ENCODE data around the gene KBTBD7.

KBTBD7 gene

GRCh38 chr13:41213919-41214318 is 19.6 kb upstream of the KBTBD7 start:
- H3K4me2 ChIP-seq: no peak overlapping the region
- H2AFZ ChIP-seq (ENCODE audit: low read depth): no peak overlapping the region
- H3K27me3 ChIP-seq (ENCODE audit: insufficient read depth, low read depth): no peaks in the 10 kb centered on the region
- H4K20me1 ChIP-seq (ENCODE audit: insufficient read depth): no peaks in the 10 kb centered on the region
- no peak overlapping the region for H3K4me3 ChIP-seq (IDR thresholded peaks at IDR 0.05; ENCODE audit: insufficient read depth, low read depth, low read length)
- no peaks in the 10 kb centered on the region for H3K4me1 ChIP-seq (ENCODE audit: low read depth, poor library complexity, severe bottlenecking)
- no peak overlapping the region for H3K27ac ChIP-seq
- no peaks in the 10 kb centered on the region for H3K79me2 ChIP-seq (ENCODE audit: insufficient read depth, low read depth)
- H3K9ac ChIP-seq: no peak overlapping the region
- no peaks in the 10 kb centered on the region for H3K36me3 ChIP-seq (ENCODE audit: insufficient read depth)
- no peak for TF ChIP-seq CTCF (conservative IDR thresholded peaks at IDR 0.05; ENCODE audit: low read depth, low read length)

- no peaks in the 10 kb centered on the region for H3K36me3 ChIP-seq (ENCODE audit: insufficient read depth)
- H2AFZ ChIP-seq (ENCODE audit: low read depth): no peak overlapping the region
- no peak overlapping the region for H3K9ac ChIP-seq
- H3K27me3 ChIP-seq (ENCODE audit: insufficient read depth, low read depth): no peaks in the 10 kb centered on the region
- no peaks in the 10 kb centered on the region for H3K4me1 ChIP-seq (ENCODE audit: low read depth, poor library complexity, severe bottlenecking)
- no peak overlapping the region for H3K4me3 ChIP-seq (IDR thresholded peaks at IDR 0.05; ENCODE audit: insufficient read depth, low read depth, low read length)
- H3K4me2 ChIP-seq: no peak overlapping the region
- H3K27ac ChIP-seq: no peak overlapping the region
- H4K20me1 ChIP-seq (ENCODE audit: insufficient read depth): no peaks in the 10 kb centered on the region
- TF ChIP-seq CTCF (conservative IDR thresholded peaks at IDR 0.05; ENCODE audit: low read depth, low read length): no peak
- no peaks in the 10 kb centered on the region for H3K79me2 ChIP-seq (ENCODE audit: insufficient read depth, low read depth)
Measured at GRCh38 chr13:41213316-41213715, 18.9 kb upstream of the KBTBD7 start.

GRCh38 chr13:41212881-41213280 is 18.5 kb upstream of the KBTBD7 start:
- no peak overlapping the region for H3K4me3 ChIP-seq (IDR thresholded peaks at IDR 0.05; ENCODE audit: insufficient read depth, low read depth, low read length)
- H3K36me3 ChIP-seq (ENCODE audit: insufficient read depth): no peaks in the 10 kb centered on the region
- H3K4me1 ChIP-seq (ENCODE audit: low read depth, poor library complexity, severe bottlenecking): no peaks in the 10 kb centered on the region
- H3K79me2 ChIP-seq (ENCODE audit: insufficient read depth, low read depth): no peaks in the 10 kb centered on the region
- no peaks in the 10 kb centered on the region for H4K20me1 ChIP-seq (ENCODE audit: insufficient read depth)
- no peak overlapping the region for H3K4me2 ChIP-seq
- no peak for TF ChIP-seq CTCF (conservative IDR thresholded peaks at IDR 0.05; ENCODE audit: low read depth, low read length)
- no peak overlapping the region for H3K27ac ChIP-seq
- H3K27me3 ChIP-seq (ENCODE audit: insufficient read depth, low read depth): no peaks in the 10 kb centered on the region
- no peak overlapping the region for H2AFZ ChIP-seq (ENCODE audit: low read depth)
- no peak overlapping the region for H3K9ac ChIP-seq

- Histone ChIP-seq H3K27ac (no peak overlapping the region), H3K36me3 (ENCODE audit: insufficient read depth) (no peaks in the 10 kb centered on the region), H3K4me1 (ENCODE audit: low read depth, poor library complexity, severe bottlenecking) (no peaks in the 10 kb centered on the region), H3K4me2 (no peak overlapping the region), H3K4me3 (IDR thresholded peaks at IDR 0.05; ENCODE audit: insufficient read depth, low read depth, low read length) (no peak overlapping the region), H3K27me3 (ENCODE audit: insufficient read depth, low read depth) (no peaks in the 10 kb centered on the region), H3K79me2 (ENCODE audit: insufficient read depth, low read depth) (no peaks in the 10 kb centered on the region), H2AFZ (ENCODE audit: low read depth) (no peak overlapping the region), H3K9ac (no peak overlapping the region), H4K20me1 (ENCODE audit: insufficient read depth) (no peaks in the 10 kb centered on the region)
- no peak for TF ChIP-seq CTCF (conservative IDR thresholded peaks at IDR 0.05; ENCODE audit: low read depth, low read length)
Measured at GRCh38 chr13:41211062-41211461, 16.7 kb upstream of the KBTBD7 start.

- H3K4me3 ChIP-seq (IDR thresholded peaks at IDR 0.05; ENCODE audit: insufficient read depth, low read depth, low read length): no peak overlapping the region
- H2AFZ ChIP-seq (ENCODE audit: low read depth): no peak overlapping the region
- H3K27me3 ChIP-seq (ENCODE audit: insufficient read depth, low read depth): no peaks in the 10 kb centered on the region
- H4K20me1 ChIP-seq (ENCODE audit: insufficient read depth): no peaks in the 10 kb centered on the region
- no peaks in the 10 kb centered on the region for H3K4me1 ChIP-seq (ENCODE audit: low read depth, poor library complexity, severe bottlenecking)
- no peak overlapping the region for H3K4me2 ChIP-seq
- no peaks in the 10 kb centered on the region for H3K36me3 ChIP-seq (ENCODE audit: insufficient read depth)
- TF ChIP-seq CTCF (conservative IDR thresholded peaks at IDR 0.05; ENCODE audit: low read depth, low read length): no peak
- H3K79me2 ChIP-seq (ENCODE audit: insufficient read depth, low read depth): no peaks in the 10 kb centered on the region
- no peak overlapping the region for H3K9ac ChIP-seq
- H3K27ac ChIP-seq: no peak overlapping the region
Measured at GRCh38 chr13:41206467-41206866, 12.1 kb upstream of the KBTBD7 start.
